Measurements from ENCODE around the gene STIM1.

Gene STIM1

GRCh38 chr11:3952715-3953114 lies 97.3 kb downstream of the STIM1 start:
- DNase-seq (ENCODE audit: low read depth), result no peak

- no peak for DNase-seq (ENCODE audit: low read depth)
Observed at GRCh38 chr11:3953327-3953726, 97.9 kb downstream of the STIM1 start.

- no peak for DNase-seq (ENCODE audit: low read depth)
Observed at GRCh38 chr11:3954448-3955298, 99.2 kb downstream of the STIM1 start.

GRCh38 chr11:3955299-3955665 lies 99.8 kb downstream of the STIM1 start:
- no peak for DNase-seq (ENCODE audit: low read depth)

- DNase-seq (ENCODE audit: low read depth), result no peak
Observed at GRCh38 chr11:3956038-3956437, 100.6 kb downstream of the STIM1 start.

- no peak for DNase-seq (ENCODE audit: low read depth)
Observed at GRCh38 chr11:3956748-3957147, 101.3 kb downstream of the STIM1 start.

- no peak for DNase-seq (ENCODE audit: low read depth)
Observed at GRCh38 chr11:3957437-3957836, 102.0 kb downstream of the STIM1 start.

- no peak for DNase-seq (ENCODE audit: low read depth)
Observed at GRCh38 chr11:3958281-3958680, 102.8 kb downstream of the STIM1 start.

GRCh38 chr11:3959015-3959902 lies 103.8 kb downstream of the STIM1 start:
- no peak for DNase-seq (ENCODE audit: low read depth)

- DNase-seq (ENCODE audit: low read depth), result no peak
Observed at GRCh38 chr11:3959903-3960265, 104.4 kb downstream of the STIM1 start.

- DNase-seq (ENCODE audit: low read depth), result no peak
Observed at GRCh38 chr11:3962406-3962840, 107.0 kb downstream of the STIM1 start.

- DNase-seq (ENCODE audit: low read depth), result no peak
Observed at GRCh38 chr11:3964056-3964455, 108.6 kb downstream of the STIM1 start.

- no peak for DNase-seq (ENCODE audit: low read depth)
Observed at GRCh38 chr11:3964935-3965604, 109.6 kb downstream of the STIM1 start.

GRCh38 chr11:3967695-3968094 lies 112.2 kb downstream of the STIM1 start:
- DNase-seq (ENCODE audit: low read depth), result no peak

GRCh38 chr11:3969200-3969599 lies 113.7 kb downstream of the STIM1 start:
- no peak for DNase-seq (ENCODE audit: low read depth)

- no peak for DNase-seq (ENCODE audit: low read depth)
Observed at GRCh38 chr11:3969613-3970012, 114.1 kb downstream of the STIM1 start.

GRCh38 chr11:3970108-3970507 lies 114.6 kb downstream of the STIM1 start:
- no peak for DNase-seq (ENCODE audit: low read depth)

- DNase-seq (ENCODE audit: low read depth), result no peak
Observed at GRCh38 chr11:3971756-3972404, 116.4 kb downstream of the STIM1 start.

- DNase-seq (ENCODE audit: low read depth), result no peak
Observed at GRCh38 chr11:3972431-3972830, 117.0 kb downstream of the STIM1 start.

- no peak for DNase-seq (ENCODE audit: low read depth)
Observed at GRCh38 chr11:3977078-3977477, 121.6 kb downstream of the STIM1 start.

GRCh38 chr11:3981084-3981633 lies 125.7 kb downstream of the STIM1 start:
- DNase-seq (ENCODE audit: low read depth), result no peak

GRCh38 chr11:3982431-3982830 lies 127.0 kb downstream of the STIM1 start:
- no peak for DNase-seq (ENCODE audit: low read depth)
